ENCODE results near the gene ZFP69. TPM values are rescaled to one million over a fixed set of nuclear protein-coding genes. Genes with fewer than 3 reads are reported as not detected.

The ZFP69 gene
- total RNA-seq, 6 experiments from 2014 or later = 0.17 to 2.2 (median 2.0) TPM

- H3K27ac Mint-ChIP-seq = no peak overlapping the region
- H3K36me3 Mint-ChIP-seq (ENCODE audit: low read depth) = no peaks in the 10 kb centered on the region
- peak; percentile 33 for DNase-seq
- no peaks in the 10 kb centered on the region for H3K9me3 Mint-ChIP-seq
- H3K27me3 Mint-ChIP-seq (ENCODE audit: insufficient read depth) = no peaks in the 10 kb centered on the region; the same call in 1 of the 2 replicates
- H3K4me3 Mint-ChIP-seq = no peak overlapping the region
- TF ChIP-seq CTCF (IDR thresholded peaks at IDR 0.05) = peak; percentile 89
- peaks cover 11% of the 10 kb centered on the region; the same call in 1 of the 2 replicates for H3K4me1 Mint-ChIP-seq (ENCODE audit: low read depth)
Measured at GRCh38 chr1:40438391-40439015, 38.6 kb upstream of the ZFP69 start.

GRCh38 chr1:40439247-40439646 is 37.8 kb upstream of the ZFP69 start:
- no peak overlapping the region for H3K27ac Mint-ChIP-seq

GRCh38 chr1:40449684-40450494 is 27.2 kb upstream of the ZFP69 start, which contains the start of gene ZFP69B:
Gene ZFP69B (plus strand): TSS chr1:40450476. CDS start chr1:40450962, 486 bp downstream.
- H3K27me3 Mint-ChIP-seq (ENCODE audit: insufficient read depth) = no peaks in the 10 kb centered on the region; the same call in 1 of the 2 replicates
- peak; percentile 91 for DNase-seq
- peaks cover 23% of the 10 kb centered on the region for H3K4me1 Mint-ChIP-seq (ENCODE audit: low read depth)
- H3K36me3 Mint-ChIP-seq (ENCODE audit: low read depth) = peaks cover 56% of the 10 kb centered on the region
- TF ChIP-seq CTCF (IDR thresholded peaks at IDR 0.05) = peak; percentile 17; the same call in 1 of the 2 replicates
- H3K4me3 Mint-ChIP-seq = peak within 1 kb of the TSS; percentile 93
- H3K9me3 Mint-ChIP-seq = peaks cover 60% of the 10 kb centered on the region
- peak within 1 kb of the TSS; percentile 85 for H3K27ac Mint-ChIP-seq

More at GRCh38 chr1:40439247-40439646, 37.8 kb upstream of the ZFP69 start:
- DNase-seq = no peak
- 0 out of 2 replicates have a peak, but pooled peaks cover 5% of the 10 kb centered on the region for H3K36me3 Mint-ChIP-seq (ENCODE audit: low read depth)
- H3K27me3 Mint-ChIP-seq (ENCODE audit: insufficient read depth) = no peaks in the 10 kb centered on the region; the same call in 1 of the 2 replicates
- peaks cover 11% of the 10 kb centered on the region; the same call in 1 of the 2 replicates for H3K4me1 Mint-ChIP-seq (ENCODE audit: low read depth)
- no peak for TF ChIP-seq CTCF (IDR thresholded peaks at IDR 0.05)
- no peak overlapping the region for H3K4me3 Mint-ChIP-seq
- H3K9me3 Mint-ChIP-seq = no peaks in the 10 kb centered on the region

GRCh38 chr1:40450495-40451237 is 26.4 kb upstream of the ZFP69 start:
- Mint-ChIP-seq H3K9me3 (peaks cover 60% of the 10 kb centered on the region), H3K27me3 (ENCODE audit: insufficient read depth) (no peaks in the 10 kb centered on the region; the same call in 1 of the 2 replicates), H3K36me3 (ENCODE audit: low read depth) (peaks cover 56% of the 10 kb centered on the region), H3K4me3 (peak overlapping the region; percentile 93), H3K27ac (peak overlapping the region; percentile 85), H3K4me1 (ENCODE audit: low read depth) (peaks cover 23% of the 10 kb centered on the region)
- TF ChIP-seq CTCF (IDR thresholded peaks at IDR 0.05) = no peak
- peak; percentile 33 for DNase-seq

- peaks cover 23% of the 10 kb centered on the region for H3K4me1 Mint-ChIP-seq (ENCODE audit: low read depth)
- H3K27ac Mint-ChIP-seq = peak overlapping the region; percentile 85
- peaks cover 56% of the 10 kb centered on the region for H3K36me3 Mint-ChIP-seq (ENCODE audit: low read depth)
- H3K27me3 Mint-ChIP-seq (ENCODE audit: insufficient read depth) = no peaks in the 10 kb centered on the region; the same call in 1 of the 2 replicates
- DNase-seq = no peak
- H3K9me3 Mint-ChIP-seq = peaks cover 60% of the 10 kb centered on the region
- no peak for TF ChIP-seq CTCF (IDR thresholded peaks at IDR 0.05)
- peak overlapping the region; percentile 93 for H3K4me3 Mint-ChIP-seq
Measured at GRCh38 chr1:40451238-40451585, 25.9 kb upstream of the ZFP69 start.
